MM.1S (cell line): ENCODE results near the gene BRWD1.

Source experiments
- EZH2 ChIP-seq: fragments of 300-600 bp; sonication (generic); optimal IDR thresholded peaks from 2 replicates; pipeline ENCODE3; 2017; ENCODE audit warnings: low read depth, mild to moderate bottlenecking, antibody characterized with exemption, low read length, mixed read lengths
- EZH2phosphoT487 ChIP-seq: fragments of 300-600 bp; sonication (generic); IDR thresholded peaks from 2 replicates; pipeline ENCODE4 v1.6.1; 2018; ENCODE audit warnings: antibody characterized with exemption, low read length
- TF ChIP-seq, protein P1 (sequence below): fragments of 300-600 bp; sonication (generic); IDR thresholded peaks from 2 replicates; pipeline ENCODE4 v1.5.1; 2016; ENCODE audit warnings: antibody characterized with exemption, low read length, mixed read lengths

GRCh38 chr21:39336457-39337008, 23.1 kb upstream of the BRWD1 start:
- no peak for TF ChIP-seq EZH2
- TF ChIP-seq, protein P1, sequence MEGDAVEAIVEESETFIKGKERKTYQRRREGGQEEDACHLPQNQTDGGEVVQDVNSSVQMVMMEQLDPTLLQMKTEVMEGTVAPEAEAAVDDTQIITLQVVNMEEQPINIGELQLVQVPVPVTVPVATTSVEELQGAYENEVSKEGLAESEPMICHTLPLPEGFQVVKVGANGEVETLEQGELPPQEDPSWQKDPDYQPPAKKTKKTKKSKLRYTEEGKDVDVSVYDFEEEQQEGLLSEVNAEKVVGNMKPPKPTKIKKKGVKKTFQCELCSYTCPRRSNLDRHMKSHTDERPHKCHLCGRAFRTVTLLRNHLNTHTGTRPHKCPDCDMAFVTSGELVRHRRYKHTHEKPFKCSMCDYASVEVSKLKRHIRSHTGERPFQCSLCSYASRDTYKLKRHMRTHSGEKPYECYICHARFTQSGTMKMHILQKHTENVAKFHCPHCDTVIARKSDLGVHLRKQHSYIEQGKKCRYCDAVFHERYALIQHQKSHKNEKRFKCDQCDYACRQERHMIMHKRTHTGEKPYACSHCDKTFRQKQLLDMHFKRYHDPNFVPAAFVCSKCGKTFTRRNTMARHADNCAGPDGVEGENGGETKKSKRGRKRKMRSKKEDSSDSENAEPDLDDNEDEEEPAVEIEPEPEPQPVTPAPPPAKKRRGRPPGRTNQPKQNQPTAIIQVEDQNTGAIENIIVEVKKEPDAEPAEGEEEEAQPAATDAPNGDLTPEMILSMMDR, result no peak
- TF ChIP-seq EZH2phosphoT487, result no peak
